ENCODE measurements around the gene ADNP.

ADNP gene

DNA sequence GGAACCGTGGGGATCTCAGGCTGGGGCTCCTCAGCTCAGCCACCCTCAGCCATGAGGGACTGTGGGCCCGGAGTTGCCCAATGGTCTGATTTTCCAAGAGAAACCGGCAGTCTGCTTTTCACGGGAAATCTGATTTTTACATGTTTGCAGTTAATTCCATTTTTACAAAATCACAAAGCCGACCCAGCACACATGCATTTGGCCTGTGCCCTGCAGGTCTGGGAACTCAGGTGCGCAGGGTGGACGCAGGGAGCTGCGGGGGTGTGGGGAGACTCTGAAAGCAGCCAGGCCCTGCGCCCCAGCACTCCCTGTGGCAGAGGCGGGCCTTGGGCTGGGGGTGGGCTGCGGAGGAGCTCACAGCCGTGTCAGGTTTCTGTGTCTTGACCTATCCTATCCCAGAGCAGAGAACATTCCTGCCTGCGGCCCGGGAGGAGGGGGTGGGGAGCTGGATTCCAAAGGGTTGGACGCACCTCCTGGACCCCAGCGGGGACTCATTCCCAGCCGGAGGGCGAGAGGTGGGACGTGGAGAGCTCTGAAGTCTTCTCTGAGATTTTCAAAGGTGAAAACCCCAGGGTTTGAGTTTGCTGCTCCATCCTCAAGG lies 60.6 kb downstream of the ADNP start:
- no peak for FAIRE-seq

DNA sequence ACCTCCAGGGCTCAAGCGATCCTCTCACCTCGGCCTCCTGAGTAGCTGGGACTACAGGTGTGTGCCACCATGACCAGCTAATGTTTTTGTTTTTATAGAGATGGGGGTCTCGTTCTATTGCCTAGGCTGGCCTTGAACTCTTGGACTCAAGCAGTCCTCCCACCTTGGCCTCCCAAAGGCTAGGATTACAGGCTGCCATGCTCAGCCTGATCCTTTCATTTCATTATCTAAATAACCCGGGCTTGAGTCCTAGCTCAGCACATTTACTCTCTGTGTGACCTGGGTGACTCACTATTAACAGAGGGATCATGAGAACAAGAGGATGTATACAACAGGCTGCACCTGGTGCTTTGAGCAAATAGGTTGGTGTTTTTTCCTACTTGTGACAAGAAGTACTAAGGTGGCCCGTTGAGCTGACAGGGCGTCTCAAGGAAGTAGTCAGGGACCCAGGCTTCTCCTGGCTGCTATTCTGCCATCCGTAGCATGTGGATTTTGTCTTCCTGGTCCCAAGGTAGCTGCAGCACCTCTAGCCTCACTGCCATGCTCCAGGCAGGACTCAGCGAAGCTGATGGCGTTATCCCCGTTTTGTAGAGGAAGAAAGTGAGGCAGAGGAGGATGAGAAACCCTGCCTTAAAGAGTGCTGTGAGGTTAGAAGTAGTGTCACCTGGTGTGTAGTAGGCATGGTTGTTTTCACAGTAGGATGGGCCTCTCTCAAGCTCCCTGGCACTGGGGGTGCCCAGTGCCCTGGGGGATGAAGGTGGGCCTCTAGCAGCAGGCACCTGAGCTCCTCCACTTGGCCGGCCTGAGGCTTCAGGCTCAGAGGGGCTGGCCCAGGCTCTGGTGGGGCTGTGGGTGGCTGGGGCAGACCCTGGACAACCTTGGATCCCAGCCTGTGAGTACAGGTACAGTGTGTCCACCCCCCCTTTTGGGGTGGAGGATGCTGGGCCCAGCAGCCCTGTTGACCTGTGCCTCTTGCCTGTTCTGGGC lies 62.4 kb downstream of the ADNP start:
- FAIRE-seq = no peak

DNA sequence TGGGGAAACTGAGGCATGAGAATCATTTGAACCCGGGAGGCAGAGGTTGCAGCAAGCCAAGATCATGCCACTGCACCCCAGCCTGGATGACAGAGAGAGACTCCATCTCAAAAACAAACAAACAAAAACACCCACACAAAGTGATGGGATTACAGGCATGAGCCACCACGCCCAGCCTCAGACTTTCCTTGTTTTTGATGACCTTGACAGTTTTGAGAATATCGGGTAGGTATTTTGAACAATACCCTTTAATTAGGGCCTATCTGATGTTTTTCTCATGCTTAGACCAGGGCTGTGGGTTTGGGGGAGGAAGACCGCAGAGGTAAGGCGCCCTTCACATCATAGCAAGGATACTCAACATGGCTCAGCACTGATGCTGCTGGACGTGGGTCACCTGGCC lies 63.4 kb downstream of the ADNP start:
- FAIRE-seq = no peak

DNA sequence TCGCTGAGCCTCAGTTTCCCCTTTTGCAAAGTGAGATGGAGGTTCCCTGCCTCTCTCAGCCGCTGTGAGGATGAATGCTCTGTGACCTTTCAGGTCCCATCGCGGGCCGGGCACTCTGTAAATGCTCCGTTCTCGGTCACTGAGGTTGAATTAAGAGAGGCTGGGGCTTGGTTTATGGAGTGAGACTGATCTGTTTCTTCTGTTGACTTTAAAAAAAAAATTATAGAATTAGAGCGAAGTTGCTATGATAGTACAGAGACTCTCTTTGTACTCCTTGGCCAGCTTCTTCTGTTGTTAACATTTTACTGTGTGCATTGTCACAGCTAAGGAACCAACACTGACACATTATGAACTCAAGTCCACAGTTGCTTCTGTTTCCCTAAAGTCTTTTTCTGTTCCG lies 64.4 kb downstream of the ADNP start:
- FAIRE-seq = no peak

DNA sequence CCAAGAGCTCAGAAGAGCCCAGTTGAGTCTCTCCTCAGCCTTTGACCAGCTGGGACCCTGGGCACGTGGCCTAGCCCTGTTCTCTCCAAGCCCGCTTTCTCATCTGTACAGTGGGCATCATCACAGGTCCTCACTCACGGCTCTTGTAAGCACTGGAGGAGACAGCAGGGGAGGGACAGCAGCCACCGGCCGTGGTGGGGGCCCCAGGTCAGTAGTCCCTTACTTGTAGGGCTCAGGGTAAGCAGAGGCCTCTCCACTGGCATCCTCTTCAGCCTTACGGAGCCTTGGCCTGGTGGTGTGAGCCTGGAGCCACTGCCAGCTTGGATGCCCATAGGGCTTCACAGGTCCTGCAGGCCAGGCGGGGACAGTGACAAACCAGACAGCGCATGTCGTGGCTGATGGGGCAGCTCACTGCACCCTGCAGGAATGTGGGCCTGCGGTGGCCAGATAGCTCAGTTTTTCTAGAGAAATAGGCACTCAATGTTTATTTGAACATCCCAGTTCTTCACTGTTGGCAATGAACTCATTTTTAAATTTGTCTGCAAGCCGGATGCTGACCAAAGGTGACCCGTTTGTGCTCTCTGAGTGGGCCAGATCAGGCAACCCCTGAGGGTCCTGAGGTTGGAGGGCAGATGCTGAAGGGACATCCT lies 65.1 kb downstream of the ADNP start:
- FAIRE-seq = no peak

DNA sequence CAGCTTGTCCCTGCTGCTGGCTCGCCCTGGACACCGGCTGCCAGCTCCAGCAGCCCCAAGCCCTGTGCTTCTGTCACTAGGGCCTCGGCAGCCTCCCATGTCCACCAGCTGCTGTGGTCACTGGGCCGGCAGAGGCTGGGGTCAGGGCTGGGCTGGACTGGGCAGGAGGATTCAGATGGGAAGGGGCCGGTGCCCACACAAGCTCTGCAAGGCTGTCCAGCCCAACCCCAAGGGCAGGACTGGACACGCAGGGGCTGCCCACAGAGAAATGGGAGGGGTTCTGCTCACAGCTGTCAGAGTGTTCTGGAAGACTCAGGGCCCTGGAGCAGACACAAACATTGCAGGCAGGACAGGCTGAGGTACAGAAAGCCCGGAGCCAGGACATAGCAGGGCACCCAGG lies 65.6 kb downstream of the ADNP start:
- no peak for FAIRE-seq

DNA sequence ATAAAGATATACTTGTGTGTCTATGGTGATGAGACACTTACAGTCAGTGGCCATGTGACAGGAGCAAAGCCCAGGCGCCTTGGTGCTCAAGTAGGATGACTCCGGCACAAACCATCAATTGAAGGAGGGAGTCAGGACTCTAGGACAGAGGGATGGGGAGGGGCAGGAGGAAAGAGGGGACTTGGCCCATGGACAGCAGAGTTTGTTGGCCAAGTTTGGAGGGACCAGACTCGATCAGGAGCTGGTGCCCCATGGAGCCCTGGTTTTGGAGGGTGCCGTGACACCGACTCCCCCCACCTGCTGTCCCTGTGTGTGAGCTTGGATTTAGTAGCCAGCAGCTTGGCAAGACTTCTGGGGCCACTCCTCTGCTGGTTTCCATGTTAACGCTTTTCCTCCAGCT lies 66.1 kb downstream of the ADNP start:
- no peak for FAIRE-seq

DNA sequence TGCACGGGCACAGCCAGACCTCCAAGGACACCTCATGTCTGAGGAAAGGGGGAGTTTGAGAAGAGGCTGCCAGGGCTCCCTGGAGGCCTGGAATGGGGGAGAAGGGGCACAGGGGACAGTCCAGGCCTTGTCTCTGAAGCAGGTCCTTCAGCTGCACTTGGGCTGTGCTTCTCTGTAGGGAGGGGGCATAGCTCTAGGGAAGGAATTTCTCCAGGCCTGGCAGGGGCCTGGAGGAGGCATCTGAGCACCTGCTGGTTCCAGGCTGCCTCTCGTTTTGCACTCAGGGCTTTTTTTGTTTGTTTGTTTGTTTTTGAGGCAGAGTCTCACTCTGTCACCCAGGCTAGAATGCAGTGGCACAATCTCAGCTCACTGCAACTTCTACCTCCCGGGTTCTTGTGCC lies 68.7 kb downstream of the ADNP start:
- FAIRE-seq = no peak

DNA sequence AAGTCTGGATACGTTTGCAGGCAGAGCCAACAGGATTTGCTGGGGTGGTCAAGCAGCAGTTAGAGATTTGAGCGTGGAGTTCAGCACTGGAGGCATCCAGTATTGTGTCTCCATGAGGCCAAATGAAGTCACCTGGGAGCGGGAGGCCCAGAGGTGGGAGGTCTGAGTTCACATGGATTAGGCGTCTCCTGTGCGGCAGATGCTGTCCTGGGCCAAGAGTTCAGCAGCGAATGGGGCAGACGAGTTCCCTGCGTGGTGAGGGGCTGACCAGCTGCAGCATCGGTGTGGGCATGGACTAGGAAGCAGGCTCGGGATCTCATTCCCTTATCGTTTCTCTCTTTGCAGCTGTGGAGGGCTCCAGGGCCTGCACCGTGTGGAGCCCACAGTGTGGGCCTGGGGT lies 70.2 kb downstream of the ADNP start:
- FAIRE-seq = no peak

DNA sequence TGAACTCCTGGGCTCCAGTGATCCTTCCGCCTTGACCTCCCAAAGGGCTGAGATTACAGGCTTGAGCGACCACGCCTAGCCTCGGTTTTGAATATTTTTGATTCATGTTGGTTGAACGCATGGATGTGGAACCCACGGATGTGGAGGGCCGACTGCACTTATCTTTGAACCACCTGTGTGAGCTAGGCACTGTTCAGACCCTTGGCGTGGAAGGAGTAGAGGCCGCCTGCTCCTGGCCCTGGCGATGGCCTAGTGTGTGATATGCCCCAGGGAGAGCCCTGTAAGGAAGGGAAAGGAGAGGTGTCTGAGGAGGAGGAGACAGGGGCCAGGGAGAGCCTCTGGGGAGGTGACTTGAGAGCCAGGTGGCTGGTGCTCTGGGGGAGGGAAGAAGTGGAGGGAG lies 72.1 kb downstream of the ADNP start:
- FAIRE-seq = no peak

DNA sequence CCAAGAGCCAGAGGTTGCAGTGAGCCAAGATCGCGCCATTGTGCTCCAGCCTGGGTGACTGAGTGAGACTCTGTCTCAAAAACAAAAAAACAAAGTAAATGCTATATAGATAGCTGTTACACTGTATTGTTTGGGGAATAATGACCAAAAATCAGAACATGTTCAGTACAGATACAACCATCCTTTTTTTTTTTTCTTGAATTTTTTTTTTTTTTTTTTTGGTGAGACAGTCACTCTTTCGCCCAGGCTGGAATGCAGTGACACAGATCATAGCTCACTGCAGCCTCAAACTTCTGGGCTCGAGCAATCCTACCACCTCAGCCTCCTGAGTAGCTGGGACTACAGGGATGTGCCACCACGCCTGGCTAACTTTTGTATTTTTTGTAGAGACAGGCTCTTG lies 72.7 kb downstream of the ADNP start:
- no peak for FAIRE-seq

DNA sequence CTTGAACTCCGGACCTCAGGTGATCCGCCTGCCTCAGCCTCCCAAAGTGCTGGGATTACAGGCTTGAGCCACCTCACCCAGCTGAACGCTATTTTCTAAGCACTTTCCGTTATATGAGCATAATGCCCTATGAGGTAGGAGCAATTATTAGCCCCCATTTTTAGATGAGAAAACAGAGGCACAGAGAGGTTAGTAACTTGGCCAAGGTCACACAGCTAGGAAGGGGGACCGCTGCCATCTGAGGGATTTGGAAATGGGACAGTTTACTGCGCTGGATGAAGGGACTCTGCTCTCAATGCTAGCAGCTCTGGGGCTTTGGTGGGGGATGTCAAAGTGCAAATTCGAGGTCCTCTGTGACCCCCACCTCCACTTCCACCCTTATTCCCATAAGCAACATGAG lies 73.9 kb downstream of the ADNP start:
- FAIRE-seq = no peak

DNA sequence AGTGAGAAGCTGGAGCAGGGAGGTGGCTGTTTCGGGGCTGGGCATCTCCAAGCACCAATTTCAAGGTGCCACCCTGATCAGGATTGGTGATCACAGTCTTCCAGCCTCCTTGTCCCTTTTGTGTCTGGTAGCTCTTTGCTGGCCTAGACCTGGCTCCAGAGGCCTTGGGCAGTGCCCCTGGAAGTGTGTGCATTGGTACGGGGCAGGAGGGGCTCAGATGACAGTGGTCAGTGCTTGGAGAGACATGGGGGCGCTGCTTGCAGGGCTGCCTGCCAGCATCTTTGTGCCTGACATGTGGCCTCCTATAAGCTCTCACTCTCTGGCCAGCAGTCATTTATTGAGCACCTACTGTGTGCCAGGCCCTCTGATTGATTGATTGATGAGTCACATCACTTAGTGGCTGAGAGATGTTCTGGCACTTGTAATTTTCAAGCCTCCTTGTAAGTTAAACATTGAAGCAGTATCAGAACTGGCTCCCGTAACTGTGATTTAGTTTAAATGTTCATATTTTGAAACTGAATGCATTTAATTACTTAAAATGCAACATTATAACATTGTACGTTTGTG lies 74.7 kb downstream of the ADNP start:
- FAIRE-seq = no peak

DNA sequence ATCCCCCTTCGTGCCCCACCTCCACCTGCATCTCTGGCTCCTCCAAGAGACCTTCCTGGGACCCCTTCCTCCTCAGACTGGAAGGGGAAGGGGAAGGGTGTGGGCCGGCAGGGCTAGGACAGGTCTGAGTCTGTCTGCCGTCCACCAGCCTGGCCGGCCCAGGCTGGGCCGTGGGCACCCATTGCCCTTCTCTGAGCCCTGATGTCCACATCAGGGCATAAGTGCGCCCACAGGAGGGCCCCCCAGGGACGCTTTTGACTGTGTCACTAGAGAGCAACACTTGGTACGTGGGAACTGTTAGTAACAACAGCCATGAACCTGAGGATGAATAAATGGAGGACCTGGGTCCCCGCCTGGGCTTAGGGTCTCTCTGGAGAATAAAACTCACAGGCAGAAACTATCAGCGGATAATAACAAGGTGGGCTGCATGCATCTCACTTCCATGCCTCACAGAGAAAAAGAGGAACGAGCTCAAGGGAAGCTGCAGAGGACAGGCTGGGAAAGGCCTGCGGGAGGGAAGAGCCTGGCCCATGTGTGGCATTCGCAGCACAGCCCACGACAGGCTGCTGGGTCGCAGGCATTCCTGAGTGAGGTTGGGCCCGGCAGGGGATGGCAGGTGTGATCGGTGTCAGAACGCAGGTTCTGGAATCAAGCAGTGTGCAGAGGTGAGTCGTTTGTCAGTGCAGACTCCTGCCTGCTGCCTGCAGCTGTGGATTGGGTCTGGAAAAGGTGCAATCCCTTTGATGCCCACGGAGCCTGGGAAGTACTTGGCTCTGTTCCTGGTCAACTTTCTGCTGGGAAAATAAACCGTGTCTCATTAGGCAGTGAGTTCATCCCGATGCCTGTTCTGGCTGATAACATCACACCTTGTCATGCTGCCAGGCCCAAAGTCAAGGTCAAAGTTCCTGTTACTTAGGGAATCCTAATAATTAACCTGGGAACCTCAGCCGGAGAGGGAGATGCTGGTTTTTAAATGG lies 75.5 kb downstream of the ADNP start:
- no peak for FAIRE-seq

DNA sequence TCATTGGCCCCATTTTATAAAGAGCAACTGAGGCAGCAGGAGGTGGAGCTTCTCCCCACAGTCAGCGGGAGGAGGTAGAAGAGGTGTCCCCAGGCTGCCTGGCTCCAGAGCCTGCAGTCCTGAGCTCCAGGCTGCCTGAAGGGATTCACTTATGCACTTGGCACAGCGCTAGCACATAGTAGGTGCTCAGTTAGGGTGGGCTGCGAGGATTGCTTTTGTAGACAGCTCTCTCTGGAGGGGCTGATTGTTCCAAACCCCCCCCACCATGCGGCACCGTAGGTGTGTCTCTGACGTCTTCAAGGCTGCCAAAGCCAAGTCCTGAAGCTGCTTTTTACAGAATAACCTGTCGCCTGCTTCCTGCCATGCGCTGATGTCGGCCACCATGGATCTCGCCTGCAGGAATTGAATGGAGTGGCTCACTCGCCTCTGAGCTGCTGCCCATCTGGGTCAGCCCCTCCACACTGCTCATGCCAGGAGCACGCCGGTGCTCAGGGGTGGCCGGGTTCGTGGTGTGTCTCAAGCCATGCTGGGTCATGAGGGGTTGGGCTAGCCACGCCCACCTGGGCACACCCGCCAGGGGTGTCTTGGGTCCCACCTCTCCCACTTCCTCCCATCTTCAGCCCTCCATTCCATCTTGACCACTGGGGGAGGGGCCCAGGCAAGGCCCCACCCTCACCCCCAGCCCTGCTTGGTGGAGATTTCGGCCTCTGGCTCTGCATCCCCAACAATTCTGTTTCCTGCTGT lies 76.6 kb downstream of the ADNP start:
- FAIRE-seq = no peak

DNA sequence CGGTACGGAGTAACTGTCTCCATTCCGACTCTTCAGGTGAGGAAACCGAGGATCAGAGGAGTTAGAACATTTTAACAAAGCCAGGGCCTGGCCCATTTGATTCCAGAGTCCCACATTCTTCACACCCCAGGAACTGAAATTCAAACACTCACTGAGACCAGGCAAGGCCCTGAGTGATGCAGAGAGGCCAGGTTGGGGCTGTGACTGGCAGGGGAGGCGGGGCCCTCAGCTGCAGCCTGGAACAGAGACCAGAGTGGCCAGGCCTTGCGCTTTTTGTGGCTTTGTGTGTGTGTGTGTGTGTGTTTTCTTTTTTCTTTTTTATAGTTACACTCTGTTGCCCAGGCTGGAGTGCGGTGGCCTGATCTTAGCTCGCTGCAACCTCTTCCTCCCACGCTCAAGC lies 79.2 kb downstream of the ADNP start:
- no peak for FAIRE-seq

DNA sequence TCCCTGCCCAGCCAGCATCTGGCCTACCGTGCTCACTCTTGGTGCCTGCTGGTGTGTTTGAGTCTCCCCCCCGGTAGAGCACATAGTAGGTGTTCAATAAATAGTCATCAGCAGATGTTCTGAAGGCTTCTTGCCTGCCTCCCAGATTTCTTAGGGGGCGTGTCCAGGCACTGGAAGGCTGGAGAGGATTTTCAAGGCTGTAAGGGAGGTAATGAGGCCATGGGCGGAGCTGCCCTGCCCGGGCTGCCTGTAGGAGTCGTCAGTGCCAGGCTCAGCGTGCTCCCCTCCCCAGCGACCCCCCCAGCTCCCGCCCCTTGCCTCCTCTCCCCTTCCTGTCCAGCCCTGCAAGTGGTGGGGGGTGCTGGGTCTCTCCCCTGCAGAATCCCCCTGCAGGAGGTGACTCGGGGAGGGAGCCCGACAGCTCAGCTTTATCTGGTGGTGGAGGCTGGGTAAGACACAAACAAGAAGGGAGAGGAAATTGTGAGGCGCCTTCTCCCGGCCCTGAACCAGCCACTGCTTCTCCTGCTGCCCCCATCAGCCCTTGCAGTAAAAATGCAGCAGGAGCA lies 80.4 kb downstream of the ADNP start:
- FAIRE-seq = no peak

DNA sequence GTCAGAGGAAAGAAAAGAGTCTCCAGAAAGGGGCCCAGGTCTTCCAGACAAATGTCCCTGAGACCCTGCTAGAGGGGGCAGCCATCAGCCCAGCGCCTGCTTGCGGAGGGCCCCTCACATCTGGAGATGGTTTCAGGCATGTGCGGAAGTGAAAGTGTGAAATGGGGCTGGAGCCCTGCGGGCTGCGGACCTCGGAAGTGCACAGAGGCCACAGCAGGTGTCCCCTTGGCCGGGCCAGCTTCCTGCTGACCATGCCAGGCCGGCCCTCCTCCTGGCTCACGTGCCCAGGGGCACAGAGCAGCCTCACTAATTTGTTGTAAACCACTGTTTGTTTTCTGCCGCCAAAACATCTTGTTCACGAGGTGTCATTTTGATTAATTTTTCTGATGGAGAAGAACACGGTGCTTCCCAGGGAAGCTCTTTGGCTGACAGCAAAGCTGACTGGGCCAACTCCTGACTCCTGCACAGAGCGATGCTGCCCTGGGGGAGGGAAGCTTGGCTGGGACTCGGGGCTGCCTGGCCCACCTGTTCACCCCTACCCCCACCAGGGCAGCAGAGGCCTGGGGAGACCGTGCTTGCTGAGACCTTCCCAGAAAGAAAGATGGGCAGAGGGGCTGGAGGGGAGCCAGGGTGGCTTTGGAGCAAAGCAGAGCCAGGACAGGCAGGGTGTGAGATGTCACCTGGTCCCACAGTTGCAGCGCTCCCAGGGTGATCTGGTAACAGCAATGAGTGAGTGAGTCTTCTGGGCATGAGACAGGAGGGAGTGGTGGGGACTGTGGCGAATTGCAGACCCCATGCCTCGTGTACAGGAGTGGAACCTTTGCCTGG lies 82.2 kb downstream of the ADNP start:
- no peak for FAIRE-seq

DNA sequence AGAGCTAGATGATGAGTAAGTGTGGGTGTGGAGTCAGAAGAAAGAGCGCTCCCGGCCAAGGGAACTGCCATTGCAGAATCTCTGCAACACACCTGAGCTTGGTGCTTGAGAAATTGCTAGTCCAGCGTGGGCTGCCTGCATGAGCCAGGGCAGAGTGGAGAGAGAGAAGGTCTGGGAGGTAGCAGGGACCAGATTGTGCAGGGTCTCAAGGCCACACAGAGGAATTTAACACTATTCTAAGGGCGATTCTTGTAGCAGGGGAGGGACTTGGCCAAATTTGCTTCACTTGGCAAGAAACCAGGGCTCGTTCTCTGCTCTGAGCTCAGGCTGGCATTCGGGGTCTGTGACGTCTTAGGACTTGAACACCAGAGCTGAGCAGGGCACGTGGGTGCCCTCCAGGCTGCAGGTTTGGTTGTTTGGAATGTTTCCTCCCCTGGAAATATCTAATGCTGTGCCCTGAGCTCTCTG lies 82.9 kb downstream of the ADNP start:
- no peak for FAIRE-seq

DNA sequence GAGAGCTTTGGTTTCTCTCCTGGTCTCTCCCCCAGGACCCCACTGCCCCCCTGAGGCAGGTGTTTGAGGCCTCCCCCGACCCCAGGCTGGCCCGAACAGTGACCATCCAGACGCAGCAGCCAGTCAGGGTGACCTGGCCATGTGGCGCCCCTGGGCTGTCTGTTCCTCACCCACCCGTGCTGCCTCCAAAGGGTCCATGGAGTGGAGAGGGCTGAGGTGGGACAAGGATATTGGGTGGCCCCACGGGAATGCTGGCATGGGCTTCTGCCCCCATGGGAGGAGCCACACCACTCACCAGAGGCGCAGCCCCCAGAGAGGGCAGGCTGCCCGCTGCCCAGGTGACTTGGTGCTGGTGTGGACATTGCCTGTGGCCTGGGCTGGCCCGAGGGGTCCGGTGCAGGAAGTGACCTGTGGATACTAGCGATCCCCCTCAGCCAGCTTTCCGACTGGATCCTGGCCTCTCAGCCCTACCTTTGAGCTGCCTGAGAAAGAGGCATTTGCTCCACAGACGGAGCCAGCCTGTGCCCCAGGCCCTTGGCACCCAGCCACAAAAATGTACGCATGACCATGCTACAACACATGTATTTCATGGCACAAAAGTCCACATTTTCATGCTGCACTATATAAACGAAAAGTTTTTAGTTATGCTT lies 85.5 kb downstream of the ADNP start:
- no peak for FAIRE-seq
